ENCODE measurements around the gene MT1X.
"Not testable (repeated sequence)": the region's sequence is repeated elsewhere in the genome, so short reads cannot be mapped to it uniquely, and the experiment has no call there.

Gene MT1X

GRCh38 chr16:56653218-56653617 is 29.1 kb upstream of the MT1X start:
- DNase-seq (ENCODE audit: low read depth in 2 of 2) = no peak

GRCh38 chr16:56657555-56658326 is 24.5 kb upstream of the MT1X start, which contains the start of gene MT1F:
Gene MT1F, plus strand, starts transcription at chr16:56657959. Its CDS starts 100 bp downstream, at chr16:56658059.
- peak; percentile 58 to 78 for DNase-seq (ENCODE audit: low read depth in 2 of 2)

DNA sequence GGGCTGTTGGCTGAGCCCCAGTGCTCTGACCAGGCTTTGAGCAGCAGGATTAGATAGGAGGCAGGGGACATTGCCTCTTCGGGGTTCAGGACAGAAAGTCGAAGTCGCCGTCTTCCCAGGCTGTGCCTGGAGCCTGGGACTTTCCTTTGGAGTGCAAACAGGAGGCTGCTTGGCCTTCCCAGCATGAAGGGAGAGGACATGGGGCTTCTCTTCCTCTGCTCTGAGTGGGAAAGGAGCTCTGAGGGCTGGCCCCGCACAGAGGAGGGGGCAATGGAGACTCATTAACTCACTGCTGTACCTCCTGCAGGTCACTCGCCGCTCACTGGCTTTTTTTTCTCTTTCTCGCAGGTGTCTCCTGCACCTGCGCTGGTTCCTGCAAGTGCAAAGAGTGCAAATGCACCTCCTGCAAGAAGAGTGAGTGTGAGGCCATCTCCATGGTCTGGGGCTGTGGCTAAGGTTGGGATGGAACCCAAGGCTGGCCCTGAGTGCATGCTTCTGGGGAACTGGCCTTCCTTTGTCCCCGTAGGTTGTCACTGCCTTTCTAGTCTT is 23.9 kb upstream of the MT1X start:
- DNase-seq (ENCODE audit: low read depth in 2 of 2) = no peak

DNA sequence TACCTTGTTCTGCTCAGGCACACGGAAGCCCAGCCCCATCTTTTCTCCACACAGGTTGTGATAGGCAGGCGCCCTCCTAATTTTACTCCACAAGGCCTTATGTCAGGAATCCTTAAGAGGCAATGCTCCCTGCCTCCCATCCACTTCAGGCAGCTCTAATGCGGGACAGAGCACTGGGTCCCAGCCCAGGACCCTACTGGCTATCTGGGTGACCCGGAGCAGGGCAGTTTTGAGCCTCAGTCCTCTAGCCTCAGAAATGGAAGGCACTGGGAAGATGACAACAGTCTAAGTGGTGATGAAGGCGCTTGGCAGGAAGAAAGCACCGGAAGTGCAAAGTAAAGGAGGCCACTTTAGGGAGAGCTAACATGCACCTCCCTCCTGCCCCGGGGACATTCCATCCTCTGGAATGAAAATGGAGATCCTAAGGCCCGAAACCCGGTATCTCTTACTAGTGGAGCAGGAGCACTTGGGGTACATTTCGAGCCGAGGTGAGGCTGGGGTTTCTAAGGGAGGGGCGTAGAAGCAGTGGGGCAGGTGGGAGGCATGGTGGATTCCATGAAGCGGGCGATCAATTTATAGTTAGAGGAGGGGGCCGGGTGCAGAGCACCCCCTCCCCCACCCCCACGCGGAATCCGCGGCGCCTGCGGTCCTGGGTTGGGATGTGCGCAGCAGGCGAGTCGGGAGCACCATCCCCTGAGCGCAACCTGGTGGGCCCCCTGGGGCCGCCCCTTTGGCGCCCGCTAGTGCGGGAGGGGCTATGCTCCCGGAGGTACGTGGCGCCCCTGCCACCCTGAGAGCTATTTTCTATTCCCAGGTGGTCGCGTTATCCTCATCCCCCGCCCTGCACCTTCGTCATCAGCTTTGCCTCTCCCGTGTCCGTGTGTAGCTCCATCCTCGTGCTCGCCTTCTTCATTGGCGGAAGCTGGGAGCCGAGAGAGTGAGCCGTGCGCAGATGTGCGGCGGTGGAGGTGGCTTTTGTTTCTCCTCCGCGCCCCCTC is 19.6 kb upstream of the MT1X start:
- DNase-seq (ENCODE audit: low read depth in 2 of 2) = no peak

- DNase-seq (ENCODE audit: low read depth in 2 of 2) = no peak
These were observed 17.8 kb upstream of the MT1X start for GRCh38 chr16:56664506-56664905.

DNA sequence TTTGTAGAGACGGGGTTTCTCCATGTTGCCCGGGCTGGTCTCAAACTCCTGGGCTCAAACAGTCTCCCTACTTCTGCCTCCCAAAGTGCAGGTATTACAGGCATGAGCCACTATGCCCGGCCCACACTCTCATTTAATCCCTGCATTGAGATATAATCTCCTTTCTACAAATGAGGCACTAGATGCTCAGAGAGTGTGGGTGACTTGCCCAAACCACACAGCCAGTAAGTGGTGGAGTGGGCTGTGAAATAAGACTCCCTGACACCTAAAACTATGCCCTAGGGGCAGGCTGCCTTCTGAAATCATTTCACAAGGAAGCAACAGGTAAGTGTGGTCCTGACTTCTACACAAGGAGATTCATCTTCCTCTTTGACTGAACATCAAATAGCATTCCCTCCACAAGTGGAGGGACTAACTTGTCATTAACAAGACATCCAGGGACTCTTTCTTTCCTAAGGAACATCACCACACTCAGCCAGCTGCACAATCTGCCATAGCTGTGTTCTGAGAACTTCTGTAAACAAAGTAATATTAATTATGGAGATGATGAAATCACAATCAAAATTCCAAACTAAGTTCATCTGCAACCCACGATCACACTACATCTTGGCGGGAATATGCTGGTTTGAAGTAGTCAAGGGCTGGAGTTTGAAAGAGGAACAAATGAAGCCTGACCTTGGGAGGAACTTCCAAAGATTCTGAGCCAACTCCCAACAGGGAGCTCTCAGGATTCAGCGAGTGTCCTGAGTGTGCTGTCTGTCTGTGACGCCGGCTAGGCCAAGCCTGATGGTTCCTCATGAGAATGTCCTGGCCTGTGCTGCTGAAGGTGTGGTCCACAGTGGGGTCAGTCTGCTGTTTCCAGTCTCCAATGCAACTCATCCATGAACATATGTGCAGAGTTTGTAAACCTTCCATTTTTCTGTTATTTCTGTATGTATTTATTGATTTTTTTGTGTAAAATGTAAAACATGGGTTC is 16.7 kb upstream of the MT1X start:
- not testable (repeated sequence) for DNase-seq (ENCODE audit: low read depth in 2 of 2)

DNA sequence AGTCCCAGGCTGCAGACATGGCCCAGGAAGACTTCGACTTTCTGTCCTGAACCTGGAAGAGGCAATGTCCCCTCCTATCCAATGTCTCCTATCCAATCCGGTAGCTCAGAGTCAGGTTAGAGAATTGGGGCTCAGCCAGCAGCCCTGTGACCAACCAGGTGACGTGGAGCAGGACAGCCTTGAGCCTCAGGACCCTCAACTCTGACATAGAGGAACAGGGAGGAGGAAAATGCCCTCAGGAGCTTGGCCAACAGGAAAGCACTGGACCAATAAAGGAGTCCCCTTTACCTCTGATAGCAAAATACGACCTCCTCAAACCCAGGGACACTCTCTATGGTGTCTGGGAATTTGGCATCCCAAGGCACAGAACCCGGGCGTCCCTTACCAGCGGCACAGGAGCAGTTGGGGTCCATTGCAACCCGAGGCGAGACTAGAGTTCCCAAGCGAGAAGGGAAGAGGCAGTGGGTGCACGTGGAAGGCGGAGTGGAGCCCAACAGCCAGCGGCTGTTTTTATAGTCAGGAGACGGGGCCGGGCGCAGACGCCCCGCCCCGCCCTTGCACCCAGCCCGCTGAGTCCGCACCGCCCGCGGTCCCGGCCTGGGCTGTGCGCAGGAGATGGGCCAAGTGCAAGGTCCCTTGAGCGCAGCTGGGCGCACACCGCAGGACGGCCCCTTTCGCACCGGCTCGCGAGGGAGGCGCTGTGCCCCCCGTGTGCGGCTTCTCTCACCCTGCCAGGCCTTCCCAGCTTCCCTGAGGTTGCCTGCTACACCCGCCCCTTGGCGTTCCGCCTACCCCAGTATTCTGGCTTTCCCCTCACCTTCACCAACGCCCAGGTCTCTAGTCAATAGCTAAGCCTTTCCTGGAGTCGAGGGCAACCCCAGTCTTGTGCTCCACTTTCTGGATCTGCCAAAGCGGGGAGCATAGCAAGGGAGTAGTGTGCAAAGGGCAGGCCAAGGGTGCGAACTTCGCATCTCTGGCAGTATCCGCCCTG is 14.4 kb upstream of the MT1X start, which contains the start of gene MT1G:
Gene MT1G (minus strand): TSS at position 485 of the 991 bp plus-strand sequence. CDS start 72 bp downstream, at position 413.
- DNase-seq (ENCODE audit: low read depth in 2 of 2) = peak; percentile 44 to 53

DNA sequence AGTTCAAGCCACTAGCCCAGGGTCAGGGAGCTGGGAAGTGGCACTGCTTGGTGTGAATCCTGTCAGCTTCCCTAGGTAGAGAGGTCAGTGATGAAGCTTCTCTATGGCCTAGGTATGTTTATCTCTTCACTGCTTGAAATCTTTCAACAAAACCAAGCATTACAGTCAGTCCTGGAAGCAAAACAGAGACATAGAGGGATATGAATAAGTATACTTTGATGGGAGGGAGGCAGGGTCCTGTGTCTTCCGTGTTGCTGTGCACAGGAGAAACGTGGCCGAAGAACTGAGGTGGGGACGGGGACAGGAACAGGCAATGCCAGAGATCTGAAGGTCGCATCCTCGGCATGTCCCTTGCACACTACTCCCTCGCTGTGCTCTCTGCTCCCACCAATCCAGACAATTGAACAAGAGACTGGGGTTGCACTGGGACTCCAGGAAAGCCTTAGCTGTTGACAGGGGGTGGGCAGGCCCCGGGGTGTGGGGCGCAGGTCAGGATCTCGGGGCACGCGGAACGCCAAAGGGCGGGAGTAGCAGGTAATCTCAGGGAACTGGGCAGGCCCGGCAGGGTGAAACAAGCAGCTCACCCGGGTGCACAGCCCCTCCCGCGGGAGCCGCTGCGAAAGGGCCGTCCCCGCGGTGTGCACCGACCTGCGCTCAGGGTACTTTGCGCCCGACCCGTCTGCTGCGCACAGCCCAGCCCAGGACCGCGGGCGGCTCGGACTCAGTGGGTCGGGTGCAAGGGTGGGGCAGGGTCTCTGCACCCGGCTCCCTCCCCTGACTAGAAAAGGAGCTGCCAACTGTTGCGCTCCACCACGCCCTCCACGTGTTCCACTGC is 13.0 kb upstream of the MT1X start, which contains the start of gene MT1H:
Gene MT1H (plus strand): TSS at position 810 of the 835 bp plus-strand sequence. CDS start 71 bp downstream, outside the sequence.
- DNase-seq (ENCODE audit: low read depth in 2 of 2) = peak in 1 of 2 donors; percentile 30

DNA sequence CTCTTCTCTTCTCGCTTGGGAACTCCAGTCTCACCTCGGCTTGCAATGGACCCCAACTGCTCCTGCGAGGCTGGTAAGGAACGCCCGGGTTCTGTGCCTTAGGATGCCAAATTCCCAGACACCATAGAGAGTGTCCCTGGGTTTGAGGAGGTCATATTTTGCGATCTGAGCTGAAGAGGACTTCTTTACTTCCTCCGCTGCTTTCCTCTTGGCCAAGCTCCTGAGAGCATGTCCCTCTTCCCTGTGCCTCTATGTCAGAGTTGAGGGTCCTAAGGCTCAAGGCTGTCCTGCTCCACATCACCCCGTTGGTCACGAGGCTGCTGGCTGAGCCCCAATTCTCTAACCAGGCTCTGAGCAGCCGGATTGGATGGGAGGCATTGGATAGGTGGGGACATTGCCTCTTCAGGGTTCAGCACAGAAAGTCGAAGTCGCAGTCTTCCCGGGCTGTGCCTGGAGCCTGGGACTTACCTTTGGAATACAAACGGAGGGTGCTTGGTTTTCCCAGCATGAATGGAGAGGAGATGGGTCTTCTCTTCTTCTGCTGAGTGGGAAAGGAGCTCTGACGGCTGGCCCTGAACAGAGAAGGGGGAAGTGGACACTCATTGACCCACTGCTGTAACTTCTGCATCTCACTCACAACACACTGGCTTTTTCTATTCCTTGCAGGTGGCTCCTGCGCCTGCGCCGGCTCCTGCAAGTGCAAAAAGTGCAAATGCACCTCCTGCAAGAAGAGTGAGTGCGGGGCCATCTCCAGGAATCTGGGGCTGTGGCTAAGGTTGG is 12.2 kb upstream of the MT1X start:
- DNase-seq (ENCODE audit: low read depth in 2 of 2) = no peak

DNA sequence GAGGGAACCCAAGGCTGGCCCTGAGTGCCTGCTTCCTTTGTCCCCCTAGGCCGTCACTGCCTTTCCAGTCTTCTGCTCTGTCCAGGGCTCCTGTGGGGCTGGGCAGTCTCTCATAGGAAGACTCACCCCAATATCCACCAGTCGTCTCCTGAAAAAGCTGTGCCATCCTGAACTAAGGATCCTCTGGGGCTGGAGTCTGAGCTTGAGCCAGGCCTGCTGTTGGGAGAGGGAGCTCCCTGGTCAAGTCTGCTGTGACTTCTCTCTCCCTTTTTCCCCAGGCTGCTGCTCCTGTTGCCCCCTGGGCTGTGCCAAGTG is 11.7 kb upstream of the MT1X start:
- DNase-seq (ENCODE audit: low read depth in 2 of 2) = no peak

GRCh38 chr16:56671691-56672090 is 10.6 kb upstream of the MT1X start:
- not testable (repeated sequence) for DNase-seq (ENCODE audit: low read depth in 2 of 2)

GRCh38 chr16:56672171-56672570 is 10.1 kb upstream of the MT1X start:
- not testable (repeated sequence) for DNase-seq (ENCODE audit: low read depth in 2 of 2)

DNA sequence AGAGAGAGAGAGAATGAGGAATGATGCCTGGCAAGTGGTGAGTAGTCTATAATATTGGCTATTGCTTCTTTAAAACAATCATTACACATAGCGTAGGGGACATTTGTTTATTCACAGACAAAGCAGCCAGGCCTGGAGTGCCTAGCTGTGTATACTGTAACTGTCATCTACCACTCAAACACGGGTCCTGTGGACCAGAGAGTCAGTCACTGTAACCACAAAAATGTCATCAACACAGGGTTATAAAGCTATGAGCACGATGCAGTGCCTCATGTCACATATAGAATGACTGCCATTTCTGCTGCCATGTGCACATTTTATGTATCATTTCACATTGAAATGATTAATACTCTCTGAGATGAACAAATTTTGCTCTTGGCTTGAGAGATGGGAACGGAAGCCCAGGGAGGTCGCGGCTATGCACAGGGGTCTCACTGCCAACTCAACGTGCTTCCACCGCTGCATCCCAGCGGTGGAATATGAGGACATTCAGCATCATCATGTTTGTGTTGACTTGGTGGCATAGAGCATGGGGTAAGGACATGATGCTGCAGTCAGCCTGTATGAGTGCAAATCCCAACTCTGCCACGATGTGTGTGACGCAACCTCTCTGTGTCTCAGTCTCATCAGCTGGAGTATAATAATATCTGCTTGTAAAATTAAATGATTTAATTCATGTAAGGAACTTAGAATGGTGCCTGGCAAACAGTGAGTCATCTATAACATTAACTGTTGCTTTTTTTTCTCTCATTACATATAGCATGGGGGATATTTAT is 9.3 kb upstream of the MT1X start:
- DNase-seq (ENCODE audit: low read depth in 2 of 2) = no peak

DNA sequence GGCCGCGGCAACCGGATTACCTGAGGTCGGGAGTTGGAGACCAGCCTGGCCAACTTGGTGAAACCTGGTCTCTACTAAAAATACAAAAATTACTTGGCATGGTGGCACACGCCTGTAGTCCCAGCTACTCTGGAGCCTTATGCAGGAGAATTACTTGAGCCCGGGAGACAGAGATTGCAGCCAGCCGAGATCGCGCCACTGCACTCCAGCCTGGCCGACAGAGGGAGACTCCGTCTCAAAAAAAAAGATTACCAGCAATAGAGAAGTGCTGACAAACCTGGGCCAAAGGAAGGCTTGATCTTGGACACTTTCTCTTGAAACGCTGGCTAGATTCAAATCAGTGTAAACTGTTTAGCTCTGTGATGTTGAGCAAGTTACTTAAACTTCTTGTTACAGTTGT is 8.3 kb upstream of the MT1X start:
- DNase-seq (ENCODE audit: low read depth in 2 of 2) = no peak

DNA sequence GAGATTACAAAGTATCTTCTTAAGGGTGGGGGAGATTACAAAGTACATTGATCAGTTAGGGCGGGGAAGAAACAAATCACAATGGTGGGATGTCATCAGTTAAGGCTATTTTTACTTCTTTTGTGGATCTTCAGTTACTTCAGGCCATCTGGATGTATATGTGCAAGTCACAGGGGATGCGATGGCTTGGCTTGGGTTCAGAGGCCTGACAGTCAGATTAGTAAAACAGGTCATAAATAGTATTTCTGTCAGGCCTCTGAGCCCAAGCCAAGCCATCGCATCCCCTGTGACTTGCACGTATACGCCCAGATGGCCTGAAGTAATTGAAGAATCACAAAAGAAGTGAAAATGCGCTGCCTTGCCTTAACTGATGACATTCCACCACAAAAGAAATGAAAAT is 7.7 kb upstream of the MT1X start:
- DNase-seq (ENCODE audit: low read depth in 2 of 2) = not testable (repeated sequence)

- peak; percentile 54 to 63 for DNase-seq (ENCODE audit: low read depth in 2 of 2)
These were observed 6.5 kb upstream of the MT1X start for GRCh38 chr16:56675685-56676210.

GRCh38 chr16:56677474-56677873 is 4.8 kb upstream of the MT1X start:
- no peak for DNase-seq (ENCODE audit: low read depth in 2 of 2)
